Eye (tissue), 1 donor: Measurements from ENCODE around the gene ABCA4.
A peak's percentile ranks its signal among the peaks of the same experiment; 100 is the strongest.
"Not testable (repeated sequence)": the region's sequence is repeated elsewhere in the genome, so short reads cannot be mapped to it uniquely, and the experiment has no call there.

ENCODE experiments used
- DNase-seq: peaks from one replicate; pipeline ENCODE4 v3.0.0-alpha.2; 2015

The ABCA4 gene

DNA sequence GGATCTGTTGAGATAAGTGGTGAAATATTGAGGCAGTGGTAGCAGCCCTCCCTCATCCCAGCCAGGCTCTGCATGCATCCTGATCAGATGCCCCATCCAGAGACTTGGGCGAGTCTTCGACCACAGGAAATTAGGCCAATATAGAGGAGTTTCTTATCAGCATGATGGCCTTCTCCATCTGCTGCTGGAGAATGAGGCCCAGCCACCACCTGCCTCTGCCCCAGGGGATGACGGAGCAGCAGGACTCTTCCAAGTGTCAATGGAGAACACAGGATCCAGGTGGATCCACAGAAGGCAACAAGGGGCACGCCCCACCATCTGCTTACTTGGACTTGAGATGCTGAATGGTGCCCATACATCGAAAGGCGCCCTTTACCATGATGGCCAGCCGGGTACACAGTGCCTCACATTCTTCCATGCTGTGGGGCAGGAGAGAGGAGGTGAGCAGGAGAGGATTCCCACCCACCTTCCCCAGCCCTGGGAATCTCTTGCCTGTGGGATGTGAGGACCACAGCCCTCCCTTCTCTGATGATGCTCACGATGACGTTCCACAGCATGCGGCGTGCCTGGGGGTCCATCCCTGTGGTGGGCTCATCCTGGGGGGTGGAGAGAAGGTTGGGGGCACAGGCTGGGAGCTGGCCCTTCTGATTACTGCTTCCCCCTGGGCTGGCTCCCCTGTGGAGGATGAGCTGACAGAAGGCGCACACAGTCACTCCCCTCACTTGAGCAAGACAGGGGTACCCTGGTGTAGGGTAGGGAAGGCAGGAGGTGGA, 120.3 kb downstream of the ABCA4 start:
- DNase-seq = no peak

DNA sequence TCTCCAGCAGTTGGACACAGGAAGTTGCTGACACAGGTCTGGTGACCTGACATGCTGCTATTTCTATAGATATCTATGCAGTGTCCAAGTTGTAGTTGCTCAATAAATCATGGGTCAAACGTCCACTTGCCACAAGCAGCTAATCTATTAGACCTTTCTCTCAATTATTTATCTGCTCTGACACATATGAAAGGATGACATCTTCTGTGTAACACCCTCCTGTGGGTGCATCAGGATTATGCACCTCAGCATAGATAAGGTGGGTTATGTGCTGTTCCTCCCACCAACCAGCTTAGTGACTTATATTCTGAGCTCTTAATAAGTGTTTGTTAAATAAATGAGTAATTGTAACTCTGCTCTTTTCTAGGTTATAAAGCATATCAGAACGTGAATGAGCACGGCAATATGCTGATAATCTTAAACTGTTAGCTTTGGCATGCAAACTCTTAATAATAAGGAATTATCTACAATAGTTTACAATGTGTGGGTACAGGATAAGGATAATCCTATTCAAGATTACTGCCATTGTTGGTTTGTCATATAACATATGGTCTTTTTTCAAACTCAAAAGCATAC, 121.0 kb downstream of the ABCA4 start:
- DNase-seq = no peak

DNA sequence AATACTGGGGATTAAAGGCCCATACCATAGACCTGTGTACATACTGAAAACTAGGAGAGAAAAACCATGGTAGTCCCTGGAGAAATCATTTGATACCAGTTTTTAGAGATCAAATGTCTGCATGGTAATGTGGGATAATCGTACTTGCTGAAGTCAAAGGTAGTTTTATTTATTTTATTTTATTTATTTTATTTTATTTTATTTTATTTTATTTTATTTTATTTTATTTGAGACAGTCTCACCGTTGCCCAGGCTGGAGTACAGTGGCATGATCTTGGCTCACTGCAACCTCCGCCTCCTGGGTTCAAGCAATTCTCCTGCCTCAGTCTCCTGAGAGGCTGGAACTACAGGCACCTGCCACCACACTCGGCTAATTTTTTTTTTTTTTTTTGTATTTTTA, 122.4 kb downstream of the ABCA4 start:
- not testable (repeated sequence) for DNase-seq

DNA sequence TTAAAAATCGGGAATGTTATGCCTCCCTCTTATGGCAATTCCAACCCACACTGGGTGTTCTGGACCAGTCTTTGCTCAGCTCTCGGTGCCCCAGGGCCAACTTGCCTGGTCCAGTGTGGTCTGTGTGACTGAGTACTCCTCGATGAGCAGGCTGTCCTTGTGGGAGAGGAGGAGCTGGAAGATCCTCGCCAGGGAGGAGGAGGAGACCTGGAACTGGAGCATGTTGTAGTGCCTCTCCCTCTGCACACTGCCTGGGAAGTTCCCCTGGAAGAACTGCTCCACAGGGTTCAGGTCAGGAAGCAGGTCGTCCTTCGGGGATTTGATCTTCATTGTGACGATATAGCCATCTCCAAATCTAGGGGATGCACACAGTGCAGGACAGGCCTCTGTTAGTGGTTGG, 123.2 kb downstream of the ABCA4 start:
- DNase-seq = no peak

GRCh38 chr1:93995837-93996536, 125.0 kb downstream of the ABCA4 start:
- no peak for DNase-seq

- DNase-seq = no peak
Measured at GRCh38 chr1:93993731-93994130, 127.2 kb downstream of the ABCA4 start.

DNA sequence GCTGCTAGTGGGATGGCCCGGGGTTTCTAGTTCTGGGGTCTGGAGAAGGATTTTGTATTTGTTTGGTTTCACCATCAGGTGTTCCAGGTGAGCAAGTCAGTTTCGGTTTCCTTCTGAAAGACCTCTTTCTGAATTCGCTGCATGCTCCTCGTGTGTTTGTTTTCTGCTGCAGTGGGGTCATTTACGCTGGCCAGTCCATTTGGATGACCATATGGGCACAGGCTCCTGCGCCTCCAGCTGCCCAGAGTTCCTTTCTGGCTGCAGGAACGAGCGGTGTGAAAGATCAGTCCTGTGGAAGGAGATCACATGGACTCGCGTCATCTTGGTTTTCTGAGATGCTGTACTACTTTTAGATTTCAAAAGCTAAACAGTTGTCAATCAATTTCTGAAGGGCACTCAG, 128.0 kb downstream of the ABCA4 start:
- DNase-seq = no peak

DNA sequence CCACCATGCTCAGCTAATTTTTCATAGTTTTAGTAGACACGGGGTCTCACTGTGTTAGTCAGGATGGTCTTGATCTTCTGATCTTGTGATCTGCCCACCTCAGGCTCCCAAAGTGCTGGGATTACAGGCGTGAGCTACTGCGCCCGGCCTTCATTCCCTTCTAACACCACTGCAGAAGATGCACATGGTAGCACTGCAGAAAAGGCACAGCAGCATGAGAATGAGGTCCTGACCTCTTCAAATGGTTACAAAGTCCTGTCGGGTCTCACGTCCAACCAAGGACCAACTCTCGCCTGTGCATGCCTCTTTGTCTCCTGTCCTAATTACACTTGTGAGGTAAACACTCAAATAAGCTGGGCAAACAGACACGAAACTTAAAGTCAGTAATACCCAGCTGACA, 128.8 kb downstream of the ABCA4 start:
- DNase-seq = no peak

GRCh38 chr1:93991271-93991670, 129.7 kb downstream of the ABCA4 start:
- no peak for DNase-seq

DNA sequence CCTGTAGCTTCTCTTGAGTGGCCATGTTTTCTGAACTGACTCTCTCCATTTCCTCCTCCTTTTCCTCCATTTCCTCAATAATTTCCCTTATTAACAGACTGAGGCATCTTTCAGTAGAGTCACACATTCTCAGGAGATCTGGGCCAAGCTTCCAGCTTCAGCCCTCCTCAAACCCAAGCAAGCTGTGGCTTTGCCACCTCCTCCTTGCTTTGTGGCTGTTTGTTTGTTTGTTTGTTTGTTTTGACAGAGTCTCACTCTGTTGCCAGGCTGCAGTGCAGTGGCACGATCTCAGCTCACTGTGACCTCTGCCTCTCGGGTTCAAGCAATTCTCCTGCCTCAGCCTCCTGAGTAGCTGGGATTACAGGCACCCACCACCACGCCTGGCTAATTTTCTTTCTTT, 130.5 kb downstream of the ABCA4 start:
- DNase-seq = not testable (repeated sequence)

DNA sequence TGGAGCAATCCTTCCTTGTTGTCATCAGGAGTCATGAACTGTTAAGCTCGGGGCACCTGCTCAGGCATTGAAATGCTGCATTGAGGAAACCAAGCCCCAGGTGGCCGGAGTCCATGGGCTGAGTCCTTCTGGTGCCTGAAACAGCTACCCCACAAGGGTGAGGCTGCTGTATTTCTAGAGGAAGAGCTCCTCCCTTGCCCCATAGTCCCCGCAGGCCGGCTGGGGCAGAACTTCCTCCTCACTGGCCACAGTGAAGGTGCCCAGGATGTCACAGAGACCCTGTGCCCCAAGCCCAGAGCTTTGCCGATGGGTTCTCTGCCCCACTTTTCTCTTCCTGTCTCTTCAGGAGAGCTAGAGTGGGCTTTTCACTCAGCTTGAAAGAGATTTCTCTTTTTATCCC, 130.9 kb downstream of the ABCA4 start:
- no peak for DNase-seq

DNA sequence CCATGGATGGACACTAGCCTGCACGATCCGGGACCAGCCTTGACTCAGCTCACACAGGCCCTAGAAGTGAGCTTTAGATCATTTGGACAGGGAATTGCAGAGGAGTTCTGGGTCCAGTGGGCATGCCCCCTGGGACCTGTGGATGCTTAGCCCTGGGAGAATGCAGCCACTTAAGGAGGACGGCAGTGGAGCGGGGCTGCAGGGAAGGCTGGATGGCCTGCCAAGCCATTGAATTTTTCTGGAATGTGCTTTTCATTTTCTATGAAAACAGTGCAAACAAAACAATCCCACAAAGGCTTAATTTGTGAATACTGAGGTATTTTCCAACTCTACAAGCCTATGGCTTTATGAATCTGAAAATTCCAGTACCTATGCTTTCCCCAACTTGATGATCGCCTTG, 131.3 kb downstream of the ABCA4 start:
- DNase-seq = no peak

- no peak for DNase-seq
Measured at GRCh38 chr1:93988634-93989350, 132.2 kb downstream of the ABCA4 start.

- no peak for DNase-seq
Measured at GRCh38 chr1:93981274-93981667, 139.7 kb downstream of the ABCA4 start.

GRCh38 chr1:93980320-93981273, 140.4 kb downstream of the ABCA4 start:
- DNase-seq = peak; percentile 61

DNA sequence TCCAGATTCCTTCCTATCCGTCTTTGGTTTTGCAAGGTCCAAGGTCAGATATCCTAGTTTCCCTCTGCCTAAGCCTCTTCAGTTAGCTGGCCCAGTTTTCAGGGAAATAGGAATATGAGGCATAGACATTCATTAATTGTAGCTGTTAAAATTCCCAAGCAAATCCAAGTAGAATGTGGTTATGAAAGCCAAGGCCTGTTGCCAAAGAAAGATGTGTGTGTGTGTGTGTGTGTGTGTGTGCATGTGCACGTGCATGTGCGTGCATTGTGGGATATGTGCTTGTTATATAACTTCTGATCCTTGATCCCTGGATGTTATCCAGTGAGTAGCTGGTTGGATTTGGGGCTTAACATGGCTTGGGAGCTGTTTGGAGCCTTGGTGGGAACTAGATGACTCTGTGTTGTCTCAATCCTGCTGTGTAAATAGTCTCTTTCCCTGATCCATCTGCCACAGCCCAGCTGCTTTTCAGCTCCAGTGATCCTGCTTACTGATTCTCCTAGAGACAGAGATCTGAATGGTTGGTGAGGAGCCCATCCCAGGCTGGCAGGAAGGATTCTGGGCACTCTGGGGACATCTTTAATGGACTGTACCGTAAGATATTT, 141.1 kb downstream of the ABCA4 start:
- peak; percentile 75 for DNase-seq

GRCh38 chr1:93979040-93979717, 141.8 kb downstream of the ABCA4 start:
- no peak for DNase-seq

- DNase-seq = no peak
Measured at GRCh38 chr1:93977598-93977945, 143.4 kb downstream of the ABCA4 start.

DNA sequence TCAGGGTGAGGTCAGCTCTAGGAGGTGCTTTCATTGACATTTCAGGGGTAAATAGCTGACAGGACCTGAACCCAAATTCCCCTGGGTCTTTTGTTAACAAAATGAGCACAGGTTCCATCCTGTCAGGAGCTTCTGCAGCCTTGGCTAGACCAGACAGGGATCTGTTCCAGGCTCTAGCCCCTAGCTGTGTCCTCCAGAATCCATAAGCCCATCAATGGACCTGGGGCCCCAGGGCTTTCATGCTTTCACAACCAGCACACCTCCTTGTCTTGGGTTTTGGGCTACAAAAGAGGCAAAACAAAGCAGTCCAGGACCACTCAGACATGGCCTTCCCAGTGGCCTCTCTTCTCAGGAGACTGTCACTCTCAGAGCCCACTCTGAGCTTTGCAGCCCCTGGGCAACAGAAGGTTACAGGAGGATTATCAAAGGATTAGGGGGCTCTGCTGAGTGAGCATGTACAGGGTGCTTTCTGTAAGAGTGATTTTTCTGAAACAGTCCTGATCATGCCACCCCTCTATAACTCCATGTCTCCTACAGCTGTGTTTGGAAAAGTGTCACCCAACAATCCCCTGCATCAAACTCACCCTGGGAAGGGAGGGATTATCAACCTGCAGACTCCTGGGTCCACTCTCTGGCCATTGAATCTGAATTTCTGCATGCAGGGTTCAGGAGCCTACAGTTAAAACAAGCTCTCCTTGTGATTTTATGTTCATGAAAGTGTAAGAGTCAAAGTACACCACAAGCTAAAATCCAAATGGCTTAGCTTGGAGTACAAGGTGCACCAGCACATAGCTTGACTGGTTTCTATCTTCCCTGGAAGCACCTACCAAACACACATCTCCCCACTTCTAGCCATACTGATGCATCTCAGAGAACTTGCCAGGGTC, 144.0 kb downstream of the ABCA4 start:
- DNase-seq = peak; percentile 36

DNA sequence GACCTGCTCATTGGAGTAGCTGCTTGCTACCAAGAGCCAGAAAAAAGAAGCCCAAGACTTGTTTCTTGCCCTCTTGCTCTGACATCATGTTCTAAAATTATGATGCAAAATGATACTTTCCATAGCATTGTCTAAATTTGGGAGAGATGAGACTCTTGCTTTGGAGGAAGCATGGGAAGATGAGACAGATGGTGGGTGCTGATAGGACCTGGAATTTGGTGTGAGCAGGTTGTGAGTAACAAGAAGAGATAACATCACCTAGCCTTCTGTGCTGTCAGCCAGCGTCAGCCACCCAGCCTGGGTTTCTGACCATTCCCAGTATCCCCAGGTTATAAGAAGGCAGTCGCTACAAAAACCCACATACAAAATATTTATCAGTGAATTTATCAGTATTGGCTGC, 144.7 kb downstream of the ABCA4 start:
- DNase-seq = no peak
